Measurements from ENCODE around the gene NEDD4. TPM values are rescaled to one million over a fixed set of nuclear protein-coding genes. Genes with fewer than 3 reads are reported as not detected.

The NEDD4 gene
- total and polyA plus RNA-seq, 3 experiments from 2014 or later = 3.3 to 9.7 (median 8.2) TPM

DNA sequence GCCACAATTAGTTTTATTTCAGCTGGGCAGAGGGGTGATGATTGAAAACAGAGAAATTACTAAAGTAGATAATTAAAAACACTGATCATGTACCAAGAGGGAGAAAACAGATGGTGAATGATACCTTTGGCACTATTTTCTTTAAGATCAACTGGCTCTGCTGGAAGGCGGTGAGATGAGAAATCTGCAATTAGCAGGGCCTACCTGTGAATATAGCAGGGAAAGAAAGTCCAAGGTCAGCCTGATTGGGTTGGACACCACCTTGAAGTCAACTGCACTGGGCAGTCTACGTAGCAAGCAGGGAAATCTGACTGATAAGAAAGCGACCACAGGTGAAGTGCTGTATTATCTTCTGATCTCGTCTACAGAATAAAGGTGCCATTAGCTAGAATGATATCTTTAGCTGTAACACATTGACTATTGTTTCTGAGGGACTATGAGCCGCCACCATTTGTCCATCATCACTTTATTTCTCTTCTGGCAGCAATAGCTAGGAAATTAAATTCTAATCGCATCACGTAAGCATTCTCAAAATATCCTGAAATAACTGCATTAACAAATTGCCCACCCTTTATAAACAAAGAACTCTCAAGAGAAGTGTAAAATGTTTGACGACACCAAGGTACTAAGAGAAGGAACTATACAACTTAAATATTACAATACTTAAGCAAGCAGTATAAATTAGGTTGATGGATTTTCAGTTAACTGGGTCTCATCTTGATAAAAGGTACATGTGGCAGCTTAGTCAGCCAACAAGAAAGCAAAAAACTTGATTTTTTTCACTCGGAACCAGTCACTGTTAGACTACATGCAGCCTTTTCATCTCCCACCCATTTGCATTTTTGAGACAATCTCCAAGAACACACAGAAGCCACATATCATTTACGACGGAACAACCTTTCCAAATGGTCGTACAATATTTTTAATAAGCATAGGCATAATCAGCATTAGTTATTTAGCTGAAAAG is 1.3 kb downstream of the NEDD4 start:
- no peak for DNase-seq
- Mint-ChIP-seq H3K27me3 (no peaks in the 10 kb centered on the region), H3K27ac (peak overlapping the region in 6 of 8 donors; percentile 1 to 85 (median 78)), H3K4me3 (peak overlapping the region; percentile 88 to 96 (median 89)), H3K36me3 (peaks cover 0 to 2% (median 0%) of the 10 kb centered on the region in 3 donors), H3K9me3 (no peaks in the 10 kb centered on the region), H3K4me1 (peaks cover 12 to 27% (median 22%) of the 10 kb centered on the region in 3 donors)
- Histone ChIP-seq H3K4me3 (ENCODE audit: low read length) (peak overlapping the region; percentile 43), H3K27ac (ENCODE audit: low read depth, low read length) (peak overlapping the region; percentile 29), H3K36me3 (ENCODE audit: insufficient read depth, low read length) (no peaks in the 10 kb centered on the region), H3K4me1 (ENCODE audit: insufficient read depth, low read length) (no peaks in the 10 kb centered on the region), H3K9me3 (ENCODE audit: low read length) (no peaks in the 10 kb centered on the region), H3K27me3 (ENCODE audit: insufficient read depth, low read length, poor library complexity, severe bottlenecking) (no peaks in the 10 kb centered on the region)
- ChIA-PET POLR2A (no interaction called here), CTCF (interaction anchor here (0.7 to 1.5 kb wide), 3 partner anchors 10 to 61 kb away, joined by 3 read pairs; no protein-coding TSS in a partner anchor)

DNA sequence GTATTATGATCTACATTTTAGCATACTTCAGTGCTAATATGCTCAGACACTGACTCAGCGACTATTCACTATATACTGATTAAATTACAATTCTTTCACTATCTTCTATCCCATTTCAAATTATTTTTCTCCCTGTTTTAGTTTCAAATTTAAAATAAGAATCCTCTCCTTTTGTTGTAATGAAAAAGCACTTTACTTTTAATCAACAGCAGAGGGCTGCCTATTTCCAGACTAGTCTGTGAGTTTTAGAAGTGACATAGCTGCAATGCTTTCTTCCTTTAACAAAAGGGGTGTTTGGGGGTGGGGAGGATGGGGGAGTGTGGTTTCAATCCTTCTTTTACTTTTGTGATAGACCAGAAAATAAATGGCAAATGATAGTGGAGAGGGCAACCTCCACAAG is 2.4 kb downstream of the NEDD4 start:
- ChIA-PET POLR2A (no interaction called here), CTCF (no interaction called here)
- H3K27me3 Mint-ChIP-seq = no peaks in the 10 kb centered on the region
- H3K36me3 ChIP-seq (ENCODE audit: insufficient read depth, low read length) = no peaks in the 10 kb centered on the region
- H3K9me3 ChIP-seq (ENCODE audit: low read length) = no peaks in the 10 kb centered on the region
- peak overlapping the region in 1 of 8 donors; percentile 28 for H3K27ac Mint-ChIP-seq
- H3K27me3 ChIP-seq (ENCODE audit: insufficient read depth, low read length, poor library complexity, severe bottlenecking) = no peaks in the 10 kb centered on the region
- peaks cover 12 to 27% (median 22%) of the 10 kb centered on the region in 3 donors for H3K4me1 Mint-ChIP-seq
- H3K9me3 Mint-ChIP-seq = peaks cover 0 to 2% (median 0%) of the 10 kb centered on the region in 5 donors
- peak overlapping the region in 2 of 7 donors; percentile 3 to 91 for H3K4me3 Mint-ChIP-seq
- DNase-seq = no peak
- H3K36me3 Mint-ChIP-seq = peaks cover 2 to 4% (median 3%) of the 10 kb centered on the region in 3 donors
- H3K4me3 ChIP-seq (ENCODE audit: low read length) = no peak overlapping the region
- no peaks in the 10 kb centered on the region for H3K4me1 ChIP-seq (ENCODE audit: insufficient read depth, low read length)
- no peak overlapping the region for H3K27ac ChIP-seq (ENCODE audit: low read depth, low read length)

DNA sequence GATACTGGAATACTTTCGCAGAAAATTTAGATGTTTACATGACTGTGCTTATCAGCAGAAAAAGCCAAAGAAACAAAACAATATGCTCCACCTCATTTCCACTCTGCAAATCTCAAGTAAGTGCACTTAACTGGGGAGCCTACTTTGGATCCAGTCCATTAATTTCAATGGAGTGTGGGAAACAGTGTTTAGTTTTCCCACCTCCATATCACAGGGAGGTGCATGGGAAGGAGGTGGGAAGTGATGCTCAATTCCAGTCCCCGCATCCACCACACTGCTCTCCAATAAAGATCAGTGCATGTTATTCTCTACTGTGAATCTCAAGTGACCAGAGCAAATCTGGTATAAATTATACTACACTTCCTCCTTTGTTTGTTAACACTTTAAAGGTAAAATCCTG is 2.9 kb downstream of the NEDD4 start:
- Histone ChIP-seq H3K27me3 (ENCODE audit: insufficient read depth, low read length, poor library complexity, severe bottlenecking) (no peaks in the 10 kb centered on the region), H3K27ac (ENCODE audit: low read depth, low read length) (no peak overlapping the region), H3K36me3 (ENCODE audit: insufficient read depth, low read length) (no peaks in the 10 kb centered on the region), H3K9me3 (ENCODE audit: low read length) (no peaks in the 10 kb centered on the region), H3K4me3 (ENCODE audit: low read length) (no peak overlapping the region), H3K4me1 (ENCODE audit: insufficient read depth, low read length) (no peaks in the 10 kb centered on the region)
- DNase-seq = no peak
- H3K27ac Mint-ChIP-seq = peak overlapping the region in 1 of 8 donors; percentile 48
- H3K4me1 Mint-ChIP-seq = peaks cover 12 to 27% (median 22%) of the 10 kb centered on the region in 3 donors
- H3K36me3 Mint-ChIP-seq = peaks cover 2 to 5% (median 3%) of the 10 kb centered on the region in 3 donors
- POLR2A ChIA-PET = no interaction called here
- CTCF ChIA-PET = no interaction called here
- H3K4me3 Mint-ChIP-seq = peak overlapping the region in 1 of 7 donors; percentile 39
- no peaks in the 10 kb centered on the region for H3K27me3 Mint-ChIP-seq
- peaks cover 0 to 2% (median 0%) of the 10 kb centered on the region in 5 donors for H3K9me3 Mint-ChIP-seq

DNA sequence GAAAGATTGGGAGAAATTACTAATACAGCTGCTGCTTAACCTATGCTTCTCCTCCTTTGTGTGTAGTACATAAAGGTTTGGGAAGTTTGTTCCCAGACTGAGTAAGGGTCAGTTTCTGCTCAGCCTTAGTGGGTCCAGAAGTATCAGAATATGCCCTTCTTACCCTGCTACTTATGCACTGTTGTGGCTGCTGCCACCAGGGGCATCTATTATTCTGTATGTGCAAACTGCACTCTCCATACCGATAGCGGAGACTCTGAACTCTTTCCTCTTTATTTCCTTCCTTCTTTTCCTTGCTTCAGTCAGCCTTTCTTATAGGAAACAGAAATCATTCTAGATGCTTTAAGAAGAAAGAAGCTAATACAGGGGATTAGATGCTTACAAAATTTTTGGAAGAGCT is 4.0 kb downstream of the NEDD4 start:
- no peaks in the 10 kb centered on the region for H3K27me3 ChIP-seq (ENCODE audit: insufficient read depth, low read length, poor library complexity, severe bottlenecking)
- H3K27ac Mint-ChIP-seq = no peak overlapping the region
- H3K27ac ChIP-seq (ENCODE audit: low read depth, low read length) = no peak overlapping the region
- no peaks in the 10 kb centered on the region for H3K9me3 ChIP-seq (ENCODE audit: low read length)
- H3K9me3 Mint-ChIP-seq = peaks cover 0 to 2% (median 0%) of the 10 kb centered on the region in 5 donors
- peaks cover 12 to 27% (median 22%) of the 10 kb centered on the region in 3 donors for H3K4me1 Mint-ChIP-seq
- H3K27me3 Mint-ChIP-seq = no peaks in the 10 kb centered on the region
- DNase-seq = no peak
- H3K36me3 ChIP-seq (ENCODE audit: insufficient read depth, low read length) = no peaks in the 10 kb centered on the region
- peak overlapping the region in 1 of 7 donors; percentile 58 for H3K4me3 Mint-ChIP-seq
- POLR2A ChIA-PET = no interaction called here
- H3K36me3 Mint-ChIP-seq = peaks cover 3 to 5% (median 5%) of the 10 kb centered on the region in 3 donors
- CTCF ChIA-PET = interaction anchor here (1.2 kb wide), 1 partner anchor 65 kb away, joined by 4 read pairs; no protein-coding TSS in a partner anchor
- no peaks in the 10 kb centered on the region for H3K4me1 ChIP-seq (ENCODE audit: insufficient read depth, low read length)
- no peak overlapping the region for H3K4me3 ChIP-seq (ENCODE audit: low read length)

DNA sequence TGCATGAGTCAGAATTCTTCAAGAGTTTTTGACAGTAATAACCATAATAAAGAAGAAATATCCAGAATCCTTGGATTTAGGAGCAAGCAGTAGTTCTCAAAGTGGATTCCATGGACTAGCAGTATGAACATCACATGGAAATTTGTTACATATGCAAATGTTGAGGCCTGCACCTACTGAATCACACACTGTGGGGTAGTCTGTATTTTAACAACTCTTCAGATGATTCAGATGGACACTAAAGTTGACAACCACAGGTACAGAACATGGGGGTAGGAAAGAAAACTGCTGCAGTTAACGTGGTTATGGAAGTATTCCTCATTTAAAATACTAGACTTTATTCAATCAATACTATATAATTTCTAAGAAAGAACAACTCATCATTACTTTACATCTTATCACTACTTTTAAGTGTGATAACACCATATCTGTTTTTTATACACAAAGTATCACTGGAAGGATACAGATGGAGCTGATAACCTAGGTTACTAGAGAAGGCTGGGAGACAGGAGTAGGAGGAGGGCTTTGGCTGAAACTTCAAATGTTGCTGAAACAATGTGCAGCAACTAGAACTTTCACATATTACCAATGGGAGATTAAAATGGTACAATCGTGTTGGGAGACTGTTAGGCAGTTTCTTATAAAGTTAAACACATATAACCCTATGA is 11.7 kb downstream of the NEDD4 start:
- H3K36me3 Mint-ChIP-seq = peaks cover 1 to 7% (median 5%) of the 10 kb centered on the region in 3 donors
- H3K9me3 Mint-ChIP-seq = peaks cover 0 to 2% (median 0%) of the 10 kb centered on the region in 5 donors
- no peak overlapping the region for H3K27ac Mint-ChIP-seq
- Histone ChIP-seq H3K36me3 (ENCODE audit: insufficient read depth, low read length) (no peaks in the 10 kb centered on the region), H3K4me1 (ENCODE audit: insufficient read depth, low read length) (no peaks in the 10 kb centered on the region), H3K4me3 (ENCODE audit: low read length) (no peak overlapping the region), H3K9me3 (ENCODE audit: low read length) (no peaks in the 10 kb centered on the region), H3K27me3 (ENCODE audit: insufficient read depth, low read length, poor library complexity, severe bottlenecking) (no peaks in the 10 kb centered on the region), H3K27ac (ENCODE audit: low read depth, low read length) (no peak overlapping the region)
- no peak overlapping the region for H3K4me3 Mint-ChIP-seq
- ChIA-PET POLR2A (no interaction called here), CTCF (no interaction called here)
- no peaks in the 10 kb centered on the region for H3K4me1 Mint-ChIP-seq
- H3K27me3 Mint-ChIP-seq = no peaks in the 10 kb centered on the region
- no peak for DNase-seq

DNA sequence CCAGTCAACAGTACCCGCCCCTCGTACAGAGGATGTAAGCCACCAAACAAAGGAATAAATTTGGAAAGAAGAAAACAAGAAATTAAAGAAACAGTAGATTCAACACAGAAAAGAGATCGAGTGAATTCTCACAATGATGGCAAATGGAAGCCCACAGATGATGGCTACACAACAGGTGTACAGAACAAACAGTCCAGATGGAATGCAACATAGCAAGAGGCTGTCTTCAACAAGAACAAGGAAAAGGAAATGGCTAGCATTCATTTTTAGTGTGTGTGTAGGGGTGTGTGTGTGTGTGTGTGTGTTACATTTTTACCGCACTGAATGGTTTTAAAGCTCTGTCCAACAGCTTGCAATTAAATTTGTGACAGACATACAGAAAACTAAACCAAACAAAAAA is 12.9 kb downstream of the NEDD4 start:
- no peaks in the 10 kb centered on the region for H3K9me3 Mint-ChIP-seq
- POLR2A ChIA-PET = no interaction called here
- H3K27me3 ChIP-seq (ENCODE audit: insufficient read depth, low read length, poor library complexity, severe bottlenecking) = no peaks in the 10 kb centered on the region
- H3K4me1 Mint-ChIP-seq = peaks cover 0 to 6% (median 3%) of the 10 kb centered on the region in 3 donors
- H3K4me3 Mint-ChIP-seq = no peak overlapping the region
- H3K9me3 ChIP-seq (ENCODE audit: low read length) = no peaks in the 10 kb centered on the region
- CTCF ChIA-PET = no interaction called here
- no peak overlapping the region for H3K27ac ChIP-seq (ENCODE audit: low read depth, low read length)
- H3K27me3 Mint-ChIP-seq = no peaks in the 10 kb centered on the region
- H3K36me3 Mint-ChIP-seq = peaks cover 0 to 5% (median 0%) of the 10 kb centered on the region in 3 donors
- H3K27ac Mint-ChIP-seq = peak overlapping the region in 1 of 8 donors; percentile 12
- no peaks in the 10 kb centered on the region for H3K4me1 ChIP-seq (ENCODE audit: insufficient read depth, low read length)
- no peaks in the 10 kb centered on the region for H3K36me3 ChIP-seq (ENCODE audit: insufficient read depth, low read length)
- no peak overlapping the region for H3K4me3 ChIP-seq (ENCODE audit: low read length)
- DNase-seq = no peak

DNA sequence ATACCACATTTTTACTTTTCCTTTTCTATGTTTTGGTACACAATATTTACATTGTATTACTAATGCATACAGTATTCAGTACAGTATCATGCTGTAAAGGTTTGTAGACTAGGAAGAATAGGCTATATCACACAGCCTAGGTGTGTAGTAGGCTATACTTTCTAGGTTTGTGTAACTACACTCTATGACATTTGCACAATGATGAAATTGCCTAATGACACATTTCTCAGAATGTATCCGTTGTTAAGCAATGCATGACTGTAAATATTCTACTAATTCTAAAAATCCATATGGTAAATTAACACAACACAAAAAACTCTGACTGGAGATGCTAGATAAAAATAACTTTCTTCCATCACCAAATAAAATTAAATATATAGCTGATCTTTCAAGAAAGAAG is 16.2 kb downstream of the NEDD4 start:
- Histone ChIP-seq H3K27ac (ENCODE audit: low read depth, low read length) (no peak overlapping the region), H3K9me3 (ENCODE audit: low read length) (no peaks in the 10 kb centered on the region), H3K4me3 (ENCODE audit: low read length) (no peak overlapping the region), H3K36me3 (ENCODE audit: insufficient read depth, low read length) (no peaks in the 10 kb centered on the region), H3K4me1 (ENCODE audit: insufficient read depth, low read length) (no peaks in the 10 kb centered on the region), H3K27me3 (ENCODE audit: insufficient read depth, low read length, poor library complexity, severe bottlenecking) (no peaks in the 10 kb centered on the region)
- Mint-ChIP-seq H3K27ac (no peak overlapping the region), H3K9me3 (no peaks in the 10 kb centered on the region), H3K4me3 (no peak overlapping the region), H3K36me3 (peaks cover 0 to 3% (median 0%) of the 10 kb centered on the region in 3 donors), H3K27me3 (peaks cover 0 to 1% of the 10 kb centered on the region in 2 donors), H3K4me1 (peaks cover 0 to 6% (median 3%) of the 10 kb centered on the region in 3 donors)
- CTCF ChIA-PET = no interaction called here
- POLR2A ChIA-PET = no interaction called here
- DNase-seq = no peak

DNA sequence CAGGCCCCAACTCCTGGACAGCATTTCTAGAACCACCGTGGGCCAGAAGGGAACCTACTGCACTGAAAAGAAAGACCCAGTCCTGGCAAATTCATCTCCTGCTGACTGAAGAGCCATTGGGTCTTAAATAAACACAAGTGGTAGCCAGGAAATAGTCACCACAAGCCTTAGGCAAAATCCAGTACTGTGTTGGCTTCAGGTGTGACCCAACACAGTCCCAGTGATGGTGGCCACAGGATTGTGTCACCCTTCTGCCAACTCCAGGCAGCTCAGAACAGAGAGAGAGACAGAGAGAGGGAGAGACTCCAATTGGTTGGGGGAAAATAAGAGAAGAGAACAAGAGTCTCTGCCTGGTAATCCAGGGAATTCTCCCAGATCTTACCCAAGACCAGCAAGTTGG is 23.1 kb downstream of the NEDD4 start:
- POLR2A ChIA-PET = no interaction called here
- Mint-ChIP-seq H3K4me1 (no peaks in the 10 kb centered on the region), H3K27ac (no peak overlapping the region), H3K4me3 (no peak overlapping the region), H3K9me3 (no peaks in the 10 kb centered on the region), H3K27me3 (peaks cover 0 to 3% of the 10 kb centered on the region in 2 donors), H3K36me3 (peaks cover 0 to 16% (median 4%) of the 10 kb centered on the region in 3 donors)
- Histone ChIP-seq H3K4me1 (ENCODE audit: insufficient read depth, low read length) (no peaks in the 10 kb centered on the region), H3K36me3 (ENCODE audit: insufficient read depth, low read length) (no peaks in the 10 kb centered on the region), H3K27me3 (ENCODE audit: insufficient read depth, low read length, poor library complexity, severe bottlenecking) (no peaks in the 10 kb centered on the region), H3K9me3 (ENCODE audit: low read length) (no peaks in the 10 kb centered on the region), H3K4me3 (ENCODE audit: low read length) (no peak overlapping the region), H3K27ac (ENCODE audit: low read depth, low read length) (no peak overlapping the region)
- CTCF ChIA-PET = no interaction called here
- no peak for DNase-seq

All from CD8-positive, alpha-beta memory T cell (primary cell).